NCI-H2081 (cell line): ENCODE data around the gene FAM193A.
"Not testable (repeated sequence)": the region's sequence is repeated elsewhere in the genome, so short reads cannot be mapped to it uniquely, and the experiment has no call there.

Experiments used
- DNase-seq, 2 experiments: peaks; one replicate each; lab custom pipeline; 2025; lab: John Stamatoyannopoulos, UW

Gene FAM193A

DNA sequence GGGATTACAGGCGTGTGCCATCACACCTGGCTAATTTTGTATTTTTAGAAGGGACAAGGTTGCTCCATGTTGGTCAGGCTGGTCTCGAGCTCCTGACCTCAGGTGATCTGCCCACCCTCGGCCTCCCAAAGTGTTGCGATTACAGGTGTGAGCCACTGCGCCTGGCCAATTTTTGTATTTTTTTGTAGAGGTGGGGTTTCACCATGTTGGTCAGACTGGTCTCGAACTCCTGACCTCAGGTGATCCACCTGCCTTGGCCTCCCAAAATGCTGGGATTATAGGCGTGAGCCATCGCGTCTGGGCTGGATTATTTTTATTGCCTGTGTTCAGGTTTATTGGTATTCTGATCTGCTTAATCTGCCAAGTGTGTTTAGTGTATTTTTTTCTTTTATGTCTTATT is 82.3 kb downstream of the FAM193A start:
- DNase-seq: not testable (repeated sequence)

DNA sequence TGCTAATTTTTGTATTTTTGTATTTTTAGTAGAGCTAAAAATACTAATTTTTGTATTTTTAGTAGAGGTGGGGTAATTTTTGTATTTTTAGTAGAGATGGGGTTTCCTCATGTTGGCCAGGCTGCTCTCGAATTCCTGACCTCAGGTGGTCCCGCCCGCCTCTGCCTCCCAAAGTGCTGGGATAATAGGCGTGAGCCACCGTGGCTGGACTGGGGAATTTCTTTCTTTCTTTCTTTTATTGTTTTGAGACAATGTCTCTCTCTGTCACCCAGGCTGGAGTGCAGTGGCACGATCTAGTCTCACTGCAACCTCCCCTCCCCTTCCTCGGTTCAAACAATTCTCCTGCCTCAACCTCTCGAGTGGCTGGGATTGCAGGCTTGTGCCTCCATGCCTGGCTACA is 83.0 kb downstream of the FAM193A start:
- no peak for DNase-seq

DNA sequence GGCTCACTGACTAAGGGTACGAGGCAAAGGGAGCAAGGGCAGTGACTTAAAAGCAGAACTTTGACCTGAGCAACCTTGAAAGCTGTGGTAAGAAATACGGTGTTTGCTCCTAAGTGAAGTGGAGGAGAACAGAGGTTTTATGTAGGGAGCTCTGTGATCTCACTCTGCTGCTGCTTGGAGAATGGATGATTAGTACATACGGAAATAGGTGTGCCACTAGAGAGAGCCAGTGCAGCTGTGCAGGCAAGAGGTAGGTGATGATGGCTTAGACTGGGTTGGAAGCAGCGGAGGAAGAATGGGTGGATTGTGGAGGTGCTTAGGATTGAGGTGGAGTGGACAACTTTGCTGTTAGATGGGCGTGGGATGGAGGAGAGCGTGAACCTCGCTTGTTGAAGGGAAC is 85.0 kb downstream of the FAM193A start:
- DNase-seq: no peak

DNA sequence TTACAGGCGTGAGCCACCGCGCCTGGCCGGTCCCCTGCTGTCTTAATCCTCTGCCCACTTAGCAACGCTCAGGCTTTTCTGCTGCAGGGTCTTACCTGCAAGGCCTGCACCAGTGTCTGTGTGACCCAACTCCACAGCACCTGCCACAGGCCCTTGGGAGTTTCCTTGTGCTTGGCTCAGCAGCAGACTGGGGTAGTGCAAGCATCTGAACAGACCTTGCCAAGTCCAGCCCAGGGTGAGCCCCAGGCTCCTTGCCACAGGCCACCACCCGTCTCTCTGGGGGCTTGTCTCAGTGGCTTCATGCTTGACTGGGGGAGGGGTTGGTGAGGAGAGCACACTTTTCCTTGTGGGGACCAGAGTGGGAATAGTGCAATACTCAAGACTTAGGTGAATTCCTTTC is 87.0 kb downstream of the FAM193A start:
- no peak for DNase-seq

DNA sequence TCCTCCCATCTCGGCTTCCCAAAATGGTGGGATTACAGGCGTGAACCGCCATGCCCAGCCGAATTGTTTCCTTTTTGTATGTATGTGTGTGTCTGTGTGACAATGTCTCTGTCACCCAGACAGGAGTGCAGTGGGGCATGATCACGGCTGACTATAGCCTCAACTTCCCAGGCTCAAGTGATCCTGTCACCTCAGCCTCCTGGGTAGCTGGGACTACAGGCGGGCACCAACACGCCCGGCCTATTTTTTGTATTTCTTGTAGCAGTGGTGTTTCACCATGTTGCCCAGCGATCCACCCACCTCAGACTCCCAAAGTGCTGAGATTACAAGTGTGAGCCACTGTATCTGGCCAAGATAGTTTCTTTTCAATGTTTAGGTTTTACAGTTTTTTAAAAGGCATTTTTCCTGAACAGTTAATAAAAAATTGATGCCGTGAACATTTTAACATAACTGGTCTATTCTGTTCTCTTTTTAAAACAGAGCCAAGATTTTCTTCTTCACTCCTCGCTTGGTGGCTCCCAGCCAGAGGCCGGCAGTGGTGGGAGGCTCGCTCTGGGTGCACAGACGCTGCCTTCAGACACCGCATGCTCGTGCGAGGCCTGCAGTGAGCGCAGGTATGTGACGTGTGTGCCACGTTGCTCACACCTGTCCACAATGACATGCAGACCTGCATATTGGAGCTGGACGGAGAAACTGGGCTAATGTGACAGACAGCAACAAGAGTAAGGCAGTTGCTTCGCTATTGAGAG is 88.5 kb downstream of the FAM193A start:
- DNase-seq: no peak

DNA sequence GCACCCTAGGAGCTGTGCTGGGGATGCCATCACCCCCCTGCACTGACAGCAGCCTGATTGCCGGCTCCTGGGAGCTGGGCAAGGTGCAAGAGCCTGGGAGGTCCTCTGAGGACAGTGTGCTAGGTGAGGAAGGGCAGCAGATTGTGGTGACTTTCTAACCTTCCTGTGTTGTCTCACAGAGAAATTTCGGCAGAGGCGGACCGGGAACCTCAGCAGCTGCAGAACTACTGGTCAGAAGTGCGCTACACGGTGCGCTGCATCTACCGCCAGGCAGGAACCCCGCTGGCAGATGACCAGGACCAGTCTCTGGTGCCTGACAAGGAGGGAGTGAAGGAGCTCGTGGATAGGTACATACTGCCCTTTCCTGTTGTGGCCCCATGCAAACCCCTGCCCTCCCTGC is 89.8 kb downstream of the FAM193A start:
- no peak for DNase-seq

DNA sequence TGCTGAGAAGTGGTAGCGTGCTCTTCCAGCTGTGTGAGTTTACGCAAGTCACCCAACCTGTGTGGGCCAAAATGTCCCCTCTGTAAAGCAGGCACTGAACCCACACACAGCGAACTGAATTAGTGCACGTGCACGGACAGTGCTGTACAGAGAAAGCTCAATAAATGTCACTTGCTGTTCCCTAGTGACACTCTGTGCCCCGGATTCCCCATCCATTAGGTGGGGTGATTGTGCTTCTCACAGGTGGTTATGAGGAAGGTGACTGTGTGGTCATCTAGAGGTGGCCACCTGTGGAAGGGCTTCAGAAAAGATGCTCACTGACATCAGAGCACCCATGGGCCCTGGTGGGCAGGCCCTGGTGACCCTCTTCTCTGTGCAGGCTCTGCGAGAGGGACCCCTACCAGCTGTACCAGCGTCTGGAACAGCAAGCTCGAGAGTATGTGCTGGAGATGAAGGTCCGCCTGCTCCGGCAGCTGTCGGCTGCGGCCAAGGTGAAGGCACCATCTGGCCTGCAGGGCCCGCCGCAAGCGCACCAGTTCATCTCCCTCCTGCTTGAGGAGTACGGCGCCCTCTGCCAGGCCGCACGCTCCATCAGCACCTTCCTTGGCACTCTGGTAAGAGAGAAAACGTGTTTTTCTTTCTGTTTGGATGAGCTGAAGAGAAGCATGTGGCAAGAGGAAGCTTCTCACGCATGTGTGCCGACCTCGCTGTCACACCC is 94.3 kb downstream of the FAM193A start:
- no peak for DNase-seq

DNA sequence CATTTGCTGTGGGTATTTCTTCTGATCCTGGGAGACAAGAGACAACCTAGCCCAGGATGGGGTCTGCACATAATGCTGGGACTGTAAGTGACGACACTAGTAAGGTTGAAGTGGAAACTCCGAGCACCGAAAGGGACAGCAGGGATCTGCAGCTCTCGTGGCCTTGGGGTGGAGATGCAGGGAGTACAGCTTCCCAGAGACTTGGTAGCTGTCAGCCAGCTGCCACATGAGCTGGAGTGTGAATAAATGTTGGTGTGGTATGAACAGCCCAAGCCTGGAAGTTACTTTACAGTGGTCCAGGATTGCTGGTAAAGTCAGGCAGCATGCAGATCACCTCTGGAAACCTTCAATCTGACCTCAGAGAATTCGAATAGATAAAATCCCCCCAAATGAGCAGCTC is 97.6 kb downstream of the FAM193A start:
- DNase-seq: no peak

DNA sequence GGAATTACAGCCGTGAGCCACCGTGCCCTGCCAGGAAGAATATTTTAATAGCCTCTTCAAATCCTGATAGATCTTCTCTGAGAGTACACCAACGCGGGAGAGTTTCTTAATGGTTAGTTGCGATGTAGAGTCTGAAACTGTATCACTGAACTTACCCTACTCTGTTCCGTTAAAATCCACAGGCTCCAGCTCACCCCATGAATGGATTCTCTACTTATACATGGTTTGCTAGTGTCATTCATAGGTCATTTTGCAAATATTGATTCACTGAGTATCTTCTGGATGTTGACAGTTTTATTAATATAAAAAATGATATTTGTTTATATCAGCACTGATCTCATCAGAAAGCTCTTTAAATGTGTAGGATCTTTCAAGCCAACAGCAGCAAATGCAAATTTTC is 99.9 kb downstream of the FAM193A start:
- no peak for DNase-seq

DNA sequence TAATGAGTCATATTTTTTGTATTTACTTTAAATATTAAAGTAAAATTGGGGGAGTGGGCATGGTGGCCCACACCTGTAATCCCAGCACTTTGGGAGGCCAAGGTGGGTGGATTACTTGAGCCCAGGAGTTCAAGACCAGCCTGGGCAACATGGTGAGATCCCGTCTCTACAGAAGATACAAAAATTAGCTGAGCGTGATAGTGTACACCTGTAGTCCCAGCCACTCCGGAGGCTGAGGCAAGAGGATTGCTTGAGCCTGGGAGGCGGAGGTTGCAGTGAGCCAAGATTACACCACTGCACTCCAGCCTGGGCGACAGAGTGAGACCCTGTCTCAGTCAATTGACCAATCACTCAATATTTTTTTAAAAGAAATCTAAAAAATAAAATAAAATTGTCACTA is 100.5 kb downstream of the FAM193A start:
- not testable (repeated sequence) for DNase-seq

DNA sequence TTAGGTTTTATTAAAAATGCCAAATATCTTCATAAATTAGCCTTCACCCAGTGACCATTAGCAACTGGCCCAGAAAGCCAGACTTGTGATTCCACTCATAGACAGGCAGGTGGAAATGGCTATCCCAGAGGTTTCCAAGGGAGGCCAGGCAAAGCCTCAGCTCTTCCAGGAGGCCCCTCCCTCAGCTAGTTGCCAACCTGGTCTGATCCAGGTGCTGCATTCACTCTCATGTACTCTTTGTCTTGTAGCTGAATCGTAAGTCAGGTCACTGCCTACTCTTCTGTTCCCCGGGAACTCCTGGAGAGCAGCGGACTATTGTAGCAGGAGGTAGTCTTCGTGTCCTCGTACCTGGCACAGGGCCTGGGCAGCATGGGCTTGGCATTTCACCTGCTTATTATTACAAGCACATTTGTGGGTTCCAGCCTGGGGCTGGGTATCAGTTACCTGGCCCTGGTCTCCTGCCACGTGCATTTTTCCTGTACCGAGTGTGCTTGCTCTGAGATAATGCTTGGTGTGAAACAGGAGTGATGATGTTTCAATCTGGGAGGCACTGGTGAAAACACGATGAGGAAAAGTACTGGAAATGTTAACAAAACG is 101.6 kb downstream of the FAM193A start:
- DNase-seq: peak; percentile 88 to 97

DNA sequence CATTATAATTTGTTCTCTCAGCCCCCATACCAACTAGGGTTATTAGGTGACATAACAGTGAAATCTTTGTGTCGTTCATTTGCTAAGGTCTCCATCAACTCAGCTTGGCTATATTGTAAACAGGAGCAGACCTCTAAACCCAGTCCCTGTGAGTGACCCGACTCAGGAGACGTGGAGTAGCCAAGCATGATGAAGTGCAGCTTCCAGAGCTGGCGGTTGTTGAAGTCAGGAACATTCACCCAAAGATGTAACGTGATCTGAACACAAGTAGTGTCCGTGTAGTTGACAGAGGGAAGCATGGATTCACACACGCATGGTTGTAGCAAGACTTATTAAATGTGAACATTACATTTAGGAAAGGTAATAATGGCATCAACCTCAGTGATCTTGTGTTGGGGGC is 102.3 kb downstream of the FAM193A start:
- no peak for DNase-seq

DNA sequence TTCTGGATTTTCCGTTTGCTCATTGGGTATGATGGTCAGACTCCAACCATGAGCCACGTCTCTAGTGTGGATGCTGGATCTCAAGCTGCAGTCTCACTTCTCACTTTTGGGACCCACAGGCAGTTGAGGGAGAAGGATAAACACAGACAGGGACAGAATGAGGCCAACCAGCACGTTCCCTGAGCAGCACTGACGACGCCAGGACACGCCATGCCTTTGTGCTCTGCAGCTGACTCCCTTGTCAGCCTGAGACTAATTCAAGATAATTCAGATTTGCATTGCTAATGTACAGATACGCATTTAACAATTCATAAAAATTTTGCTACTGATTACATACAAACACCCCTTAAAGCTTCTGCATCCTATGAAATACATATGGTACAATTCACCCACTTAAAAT is 106.5 kb downstream of the FAM193A start:
- no peak for DNase-seq

DNA sequence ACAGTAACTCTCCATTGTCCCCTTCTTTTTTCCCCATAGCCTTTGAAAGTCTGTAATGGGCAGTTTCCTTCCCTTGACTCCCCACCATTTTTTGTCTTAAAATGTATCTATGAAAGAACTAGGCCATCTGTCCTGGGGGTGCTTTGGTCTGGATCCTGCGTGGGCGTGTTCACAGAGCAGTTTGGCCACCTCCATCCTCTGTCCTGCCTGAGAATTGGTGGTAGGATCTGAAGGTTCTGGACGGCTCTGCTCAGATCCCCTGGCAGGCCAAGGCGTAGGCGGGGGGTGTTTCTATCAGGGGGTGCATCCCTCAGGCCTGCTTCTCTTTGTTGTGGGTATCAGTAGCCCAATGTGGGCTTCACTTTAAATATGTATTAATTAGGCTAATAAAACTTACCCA is 107.1 kb downstream of the FAM193A start:
- no peak for DNase-seq

DNA sequence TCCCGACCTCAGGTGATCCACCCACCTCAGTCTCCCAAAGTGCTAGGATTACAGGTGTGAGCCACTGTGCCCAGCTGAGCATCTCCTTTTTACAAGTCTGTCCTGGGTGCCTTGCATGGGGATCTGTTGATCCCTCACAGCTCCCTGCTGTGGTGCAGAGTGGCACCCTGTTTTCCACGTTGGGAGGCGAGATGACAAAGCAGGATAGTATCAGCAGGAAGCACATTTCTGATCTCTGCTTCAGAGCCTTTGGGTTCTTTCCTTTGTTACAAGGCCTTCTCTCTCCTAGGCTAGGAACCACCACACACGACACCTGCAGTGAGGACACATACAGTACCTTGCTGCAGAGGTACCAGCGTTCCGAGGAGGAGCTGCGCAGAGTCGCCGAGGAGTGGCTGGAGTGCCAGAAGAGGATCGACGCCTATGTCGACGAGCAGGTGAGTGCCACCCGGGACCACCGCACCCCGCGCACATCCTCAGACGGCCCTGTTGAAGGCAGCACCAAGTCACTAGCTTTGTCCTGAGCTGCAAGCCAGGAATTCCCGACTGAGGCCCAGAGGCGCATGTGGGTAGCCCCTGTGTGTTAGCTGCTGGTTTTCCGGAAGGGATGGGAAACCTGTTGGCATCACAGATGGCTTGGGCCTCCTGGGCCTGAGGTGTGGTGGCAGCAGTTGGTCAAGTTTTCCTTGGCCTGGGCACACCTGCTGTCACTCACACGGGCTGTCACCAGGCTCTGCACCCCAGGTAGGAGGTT is 110.1 kb downstream of the FAM193A start:
- no peak for DNase-seq

DNA sequence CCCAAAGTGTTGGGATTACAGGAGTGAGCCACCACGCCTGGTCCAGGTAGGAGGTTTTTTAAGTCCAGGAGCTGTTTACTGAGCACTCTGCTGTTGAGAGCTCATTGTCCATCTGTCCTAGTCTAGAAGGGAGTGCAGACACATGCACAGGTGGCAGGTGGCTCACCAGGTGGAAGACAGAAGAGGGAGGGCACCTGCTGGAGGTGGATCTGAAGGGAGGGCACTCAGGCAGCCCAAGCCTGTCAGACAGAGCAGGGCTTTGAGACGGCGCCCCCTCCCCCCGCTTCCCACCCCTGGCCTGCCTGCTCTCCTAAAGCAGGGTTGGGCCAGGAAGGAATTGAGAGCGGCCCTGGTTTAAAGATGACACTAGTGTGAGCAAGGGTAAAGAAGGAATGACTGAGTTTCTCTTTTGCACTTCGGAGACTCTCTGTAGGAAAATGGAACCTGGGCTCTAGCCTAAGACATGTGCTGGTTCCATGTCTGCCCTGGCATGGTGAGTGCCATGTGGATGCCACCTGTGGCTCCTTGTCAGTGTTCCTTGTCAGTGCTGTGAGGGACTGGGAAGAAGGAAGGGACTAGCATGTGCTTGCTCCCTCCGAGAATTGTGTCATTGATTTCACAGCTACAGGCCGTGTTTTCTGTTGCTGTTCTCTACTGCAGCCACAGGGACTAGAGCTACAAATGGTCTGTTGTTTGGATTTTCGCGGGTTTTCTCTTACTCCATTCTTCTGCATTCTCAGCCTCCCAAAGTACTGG is 111.1 kb downstream of the FAM193A start:
- DNase-seq: peak; percentile 4 to 12

DNA sequence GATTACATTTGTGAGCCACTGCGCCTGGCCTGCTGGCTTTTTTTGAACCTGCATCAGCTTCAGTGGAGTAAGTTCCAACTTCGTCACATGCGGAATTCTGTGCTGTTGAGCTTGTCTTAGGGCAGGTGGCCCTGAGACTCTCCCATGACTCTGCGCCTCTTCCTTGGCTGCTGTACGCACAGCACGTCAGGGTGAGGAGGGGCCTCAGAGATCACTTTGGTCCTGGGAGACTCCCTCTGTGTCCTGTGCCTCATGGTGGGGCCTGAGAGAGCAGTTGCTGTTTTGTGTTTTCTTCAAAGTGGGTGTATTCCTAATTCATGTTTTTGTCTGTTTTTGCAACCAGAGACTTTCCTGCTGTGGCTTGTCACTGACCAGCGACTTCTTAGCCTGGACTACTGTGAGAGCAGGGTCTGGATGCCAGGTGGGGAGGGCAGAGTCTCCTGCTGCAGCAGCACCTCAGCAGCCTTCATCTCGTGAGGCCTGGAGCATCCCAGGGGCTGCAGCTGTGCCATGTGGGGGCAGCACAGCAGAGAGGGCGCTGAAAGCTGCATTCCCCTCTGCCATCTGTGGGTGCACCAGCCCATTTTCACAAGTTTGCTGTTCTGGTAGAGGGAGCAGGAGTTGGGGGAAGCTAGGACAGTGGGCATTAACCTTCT is 111.8 kb downstream of the FAM193A start:
- DNase-seq: no peak

DNA sequence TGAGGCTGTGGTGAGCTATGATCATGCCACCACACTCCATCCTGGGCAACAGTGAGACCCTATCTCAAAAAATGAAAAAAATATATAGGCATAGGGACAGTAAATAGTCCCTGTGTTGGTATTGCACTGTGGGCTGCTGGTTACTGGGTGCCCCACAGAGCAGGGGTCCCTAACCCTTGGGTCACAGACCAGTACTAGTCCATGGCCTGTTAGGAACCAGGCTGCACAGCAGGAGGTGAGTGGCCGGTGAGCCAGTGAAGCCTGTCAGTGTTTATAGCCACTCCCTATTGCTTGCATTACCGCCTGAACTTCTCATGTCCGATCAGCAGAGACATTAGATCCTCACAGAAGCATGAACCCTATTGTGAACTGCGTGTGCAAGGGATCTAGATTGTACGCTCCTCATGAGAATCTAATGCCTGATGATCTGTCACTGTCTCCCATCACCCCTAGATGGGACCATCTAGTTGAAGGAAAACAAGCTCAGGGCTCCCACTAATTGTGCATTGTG is 113.2 kb downstream of the FAM193A start:
- DNase-seq: no peak

DNA sequence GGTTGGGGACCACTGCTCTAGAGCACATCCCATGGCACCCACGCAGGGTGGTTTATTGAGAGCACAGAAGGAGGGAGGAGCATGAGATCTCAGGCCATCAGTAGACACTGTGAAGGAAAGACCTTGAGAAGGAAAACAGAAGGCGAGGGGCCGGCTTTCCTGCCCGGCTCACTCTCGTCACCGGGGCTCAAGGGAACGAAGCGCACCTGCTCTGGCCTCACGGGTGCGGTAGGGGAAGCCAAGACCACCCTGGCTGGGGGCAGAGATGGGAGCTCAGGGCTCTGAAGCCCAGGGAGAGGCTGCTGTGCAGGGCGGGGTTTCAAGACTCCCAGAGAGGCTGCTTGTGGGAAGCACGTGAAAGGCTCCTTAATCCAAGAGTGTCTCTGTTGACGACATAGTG is 113.8 kb downstream of the FAM193A start:
- no peak for DNase-seq

DNA sequence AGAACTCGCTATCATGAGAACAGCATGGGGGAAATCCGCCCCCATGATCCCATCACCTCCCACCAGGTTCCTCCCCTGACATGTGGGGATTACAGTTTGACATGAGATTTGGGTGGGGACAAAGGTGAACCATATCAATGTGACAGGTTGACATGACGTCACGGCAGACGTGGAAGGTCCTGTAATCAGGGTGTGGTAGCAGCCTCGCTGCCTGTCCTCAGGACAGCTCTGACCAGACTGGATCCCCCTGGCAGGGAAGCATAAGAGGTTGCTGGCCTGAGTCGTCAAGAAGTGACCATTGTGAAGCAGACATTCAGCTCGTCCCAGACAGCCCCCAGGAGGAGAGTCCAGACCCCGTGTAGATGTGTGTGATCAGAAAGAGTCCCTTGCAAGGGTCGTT is 115.1 kb downstream of the FAM193A start:
- DNase-seq: no peak

DNA sequence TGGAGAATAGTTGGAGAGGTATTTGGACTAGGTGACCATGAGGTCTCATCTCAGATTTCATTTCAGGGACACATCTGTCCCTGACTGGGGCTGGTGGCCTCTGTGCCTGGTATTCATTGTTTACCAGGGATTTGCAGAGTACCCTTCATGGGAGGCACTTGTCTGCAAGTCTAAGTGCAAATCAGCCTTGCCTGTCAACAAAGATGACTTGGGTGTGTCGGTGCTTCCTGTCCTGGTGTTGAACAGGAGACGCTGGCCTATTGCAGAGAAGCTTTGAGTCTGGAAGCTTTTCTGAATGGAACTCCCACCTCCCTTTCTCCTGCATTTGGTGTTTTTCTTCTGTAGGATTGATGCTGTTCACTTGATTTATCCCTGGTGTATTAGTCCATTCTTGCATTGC is 115.6 kb downstream of the FAM193A start:
- DNase-seq: no peak
